ENCODE data around the gene RGS7.

- TF ChIP-seq CTCF (IDR thresholded peaks at IDR 0.05; ENCODE audit: low read depth, low read length) (peak; percentile 67), EZH2phosphoT487 (IDR thresholded peaks at IDR 0.05; ENCODE audit: low read depth) (no peak)
Measured at GRCh38 chr1:240946926-240947325, 410.1 kb downstream of the RGS7 start.

Data from OCI-LY3 (cell line).